AG09319 (cell line): ENCODE data around the gene VDAC1.
"Not testable (repeated sequence)": the region's sequence is repeated elsewhere in the genome, so short reads cannot be mapped to it uniquely, and the experiment has no call there.

Source experiments
- DNase-seq: peaks from one replicate; pipeline ENCODE4 v3.0.0-alpha.2; 2010; ENCODE audit warnings: low read depth; ENCODE audit errors: extremely low read depth
- TF ChIP-seq, protein P1 (sequence below): IDR thresholded peaks from 2 replicates; pipeline ENCODE4 v1.5.1; 2011; ENCODE audit warnings: low read depth, mild to moderate bottlenecking, inconsistent platforms, low read length, moderate library complexity

VDAC1 gene

GRCh38 chr5:133936651-133937015, 68.1 kb downstream of the VDAC1 start:
- no peak for DNase-seq
- TF ChIP-seq, protein P1, sequence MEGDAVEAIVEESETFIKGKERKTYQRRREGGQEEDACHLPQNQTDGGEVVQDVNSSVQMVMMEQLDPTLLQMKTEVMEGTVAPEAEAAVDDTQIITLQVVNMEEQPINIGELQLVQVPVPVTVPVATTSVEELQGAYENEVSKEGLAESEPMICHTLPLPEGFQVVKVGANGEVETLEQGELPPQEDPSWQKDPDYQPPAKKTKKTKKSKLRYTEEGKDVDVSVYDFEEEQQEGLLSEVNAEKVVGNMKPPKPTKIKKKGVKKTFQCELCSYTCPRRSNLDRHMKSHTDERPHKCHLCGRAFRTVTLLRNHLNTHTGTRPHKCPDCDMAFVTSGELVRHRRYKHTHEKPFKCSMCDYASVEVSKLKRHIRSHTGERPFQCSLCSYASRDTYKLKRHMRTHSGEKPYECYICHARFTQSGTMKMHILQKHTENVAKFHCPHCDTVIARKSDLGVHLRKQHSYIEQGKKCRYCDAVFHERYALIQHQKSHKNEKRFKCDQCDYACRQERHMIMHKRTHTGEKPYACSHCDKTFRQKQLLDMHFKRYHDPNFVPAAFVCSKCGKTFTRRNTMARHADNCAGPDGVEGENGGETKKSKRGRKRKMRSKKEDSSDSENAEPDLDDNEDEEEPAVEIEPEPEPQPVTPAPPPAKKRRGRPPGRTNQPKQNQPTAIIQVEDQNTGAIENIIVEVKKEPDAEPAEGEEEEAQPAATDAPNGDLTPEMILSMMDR, result no peak

GRCh38 chr5:133935991-133936650, 68.7 kb downstream of the VDAC1 start:
- DNase-seq, result not testable (repeated sequence)

GRCh38 chr5:133935667-133935940, 69.2 kb downstream of the VDAC1 start:
- DNase-seq, result no peak
- TF ChIP-seq, protein P1, result no peak

- TF ChIP-seq, protein P1, result no peak
Measured at GRCh38 chr5:133934822-133935666, 69.7 kb downstream of the VDAC1 start.

DNA sequence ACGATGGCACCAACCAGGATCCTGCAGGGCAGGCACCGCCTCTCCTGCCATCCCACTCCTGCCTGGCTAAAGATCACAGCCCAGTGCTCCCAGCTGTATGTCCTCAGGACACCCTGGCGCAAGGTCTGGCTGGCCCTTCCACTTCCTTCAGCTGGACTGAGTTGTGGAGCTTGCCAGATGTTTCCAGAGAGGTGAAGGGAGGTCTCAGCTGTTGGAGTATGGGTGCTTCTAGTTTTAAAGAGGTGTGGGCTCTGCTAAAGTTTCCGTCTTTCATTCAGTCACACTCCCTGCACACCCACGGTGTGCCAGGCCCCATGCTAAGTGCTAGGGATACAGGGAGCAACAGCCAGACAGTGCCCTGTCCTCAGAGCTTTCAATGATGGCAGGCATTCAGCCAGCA, 70.5 kb downstream of the VDAC1 start:
- TF ChIP-seq, protein P1, result no peak
- DNase-seq, result no peak

More at GRCh38 chr5:133934822-133935666, 69.7 kb downstream of the VDAC1 start:
- DNase-seq, result no peak

DNA sequence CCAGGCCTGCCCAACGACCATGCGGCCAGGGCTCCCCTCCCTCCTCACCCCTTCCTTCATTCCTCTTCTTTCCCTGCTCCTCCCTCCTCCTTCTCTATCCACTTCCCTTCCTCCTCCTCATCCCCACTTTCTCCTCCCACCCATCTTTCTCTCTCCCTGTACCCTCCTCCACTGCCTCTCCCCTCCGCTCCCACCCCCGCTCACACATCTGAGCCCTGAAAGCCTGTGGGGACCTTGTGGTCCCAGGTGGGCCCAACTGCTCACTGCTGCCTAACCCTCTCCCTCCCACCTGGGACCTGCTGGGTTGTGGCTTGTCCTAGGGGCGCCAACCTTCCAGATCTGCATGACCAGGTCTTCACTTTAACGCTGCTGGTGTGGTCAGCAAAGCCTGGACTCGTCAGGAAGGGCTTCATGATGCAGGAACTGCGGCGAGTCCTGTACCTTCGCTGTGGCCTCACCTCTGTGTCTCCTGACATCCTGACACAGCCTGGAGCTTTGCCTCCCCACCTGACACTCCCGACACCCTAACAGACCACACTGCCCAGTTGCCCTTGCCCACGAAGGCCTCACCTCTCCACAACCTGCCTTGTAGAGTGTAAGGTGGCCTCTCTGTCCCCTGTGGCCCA, 71.0 kb downstream of the VDAC1 start:
- DNase-seq, result no peak
- TF ChIP-seq, protein P1, result no peak

DNA sequence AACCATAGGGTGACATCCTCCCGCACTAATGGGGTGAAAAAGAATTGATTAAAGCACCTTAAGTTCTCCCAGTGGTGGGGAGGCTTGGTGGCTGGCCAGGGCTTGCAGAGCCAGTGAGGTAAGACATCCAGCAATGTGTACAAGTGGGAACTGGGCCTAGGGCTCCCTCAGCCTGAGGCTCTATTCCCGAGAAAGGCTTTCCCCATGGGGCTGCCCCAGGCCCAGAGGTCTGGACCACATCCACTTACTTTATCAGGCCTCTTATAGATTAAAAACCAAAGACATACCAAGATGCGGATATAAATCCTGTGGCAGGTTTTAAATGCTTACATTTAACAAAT, 71.6 kb downstream of the VDAC1 start:
- TF ChIP-seq, protein P1, result no peak
- no peak for DNase-seq
